ENCODE measurements around the gene RCAN3. TPM values are rescaled to one million over a fixed set of nuclear protein-coding genes. Genes with fewer than 3 reads are reported as not detected.

RCAN3 gene
- total and polyA plus RNA-seq, 2 of the 13 experiments (the other 11 are each of a cell fraction or from before 2014, with no cell fraction given): 12.2 to 13.3 TPM

DNA sequence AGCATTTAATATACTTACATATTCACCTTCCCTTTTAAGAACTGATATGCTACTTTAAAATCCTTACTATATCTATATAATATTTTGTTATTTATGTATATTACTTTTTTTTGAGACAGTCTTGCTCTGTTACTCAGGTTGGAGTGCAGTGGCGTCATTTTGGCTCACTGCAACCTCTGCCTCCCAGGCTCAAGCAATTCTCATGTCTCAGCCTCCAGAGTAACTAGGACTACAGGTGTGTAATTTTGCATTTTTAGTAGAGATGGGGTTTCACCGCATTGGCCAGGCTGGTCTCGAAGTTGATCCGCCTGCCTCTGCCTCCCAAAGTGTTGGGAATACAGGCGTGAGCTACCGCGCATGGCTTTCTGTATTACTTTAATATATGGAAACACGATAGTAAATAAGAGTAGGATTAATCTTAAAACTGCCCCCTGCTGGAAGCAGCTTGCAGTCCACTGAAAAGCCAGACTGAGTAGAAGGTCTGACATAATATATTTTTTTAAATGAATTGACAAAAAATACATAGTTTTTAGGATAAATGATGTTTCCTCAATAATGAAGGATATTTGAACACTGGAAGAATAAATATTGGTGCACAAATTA, 24.4 kb downstream of the RCAN3 start:
- H3K9me3 ChIP-seq (ENCODE audit: low read length): no peaks in the 10 kb centered on the region
- ChIA-PET POLR2A (interaction anchor here (0.9 kb wide), 1 partner anchor 8 kb away, joined by 3 read pairs; no protein-coding TSS in a partner anchor), CTCF (ENCODE audit: low intra/inter-chr PET ratio, low total read pairs) (interaction anchor here (1.5 kb wide), 1 partner anchor 108 kb away, joined by 4 read pairs; no protein-coding TSS in a partner anchor)
- H2AFZ ChIP-seq (ENCODE audit: low read length): no peak overlapping the region
- no peak for FAIRE-seq
- no peak overlapping the region for H3K27ac ChIP-seq (ENCODE audit: extremely low read length, insufficient read depth, low read length)
- H3K36me3 ChIP-seq (replicated peaks in 1 of 2; ENCODE audit: control insufficient read depth in 1 of 2, insufficient read depth in 2 of 2, low read length in 2 of 2): peaks cover 1 to 8% of the 10 kb centered on the region in 2 experiments; a peak in 1 of 5 replicates
- in situ Hi-C loops (cut with HindIII; ENCODE audit: extremely low pct_ligation_motif_present, low pct_unique_long_range_greater_than_20kb): no loop called here
- no peak overlapping the region for H3K9ac ChIP-seq (ENCODE audit: insufficient read depth, low read depth, low read length)
- H3K79me2 ChIP-seq (ENCODE audit: insufficient read depth, low read length): no peaks in the 10 kb centered on the region
- intact Hi-C loops (cut with micrococcal nuclease; ENCODE audit: unreplicated experiment): loop anchor here (2.0 kb wide), 1 partner anchor 112 kb away; the partner anchor contains the start of gene NIPAL3
- peaks cover 38% of the 10 kb centered on the region for H3K4me1 ChIP-seq (ENCODE audit: insufficient read depth, low read length)
- H4K20me1 ChIP-seq (ENCODE audit: insufficient read depth, low read length): no peaks in the 10 kb centered on the region
- H3K4me2 ChIP-seq (ENCODE audit: low read depth, low read length): no peak overlapping the region
- no TSS peak for BruUV-seq (replicated peaks)
- H3K4me3 ChIP-seq (replicated peaks in 1 of 3; ENCODE audit: insufficient read depth in 1 of 3, low read depth in 2 of 3, low read length in 3 of 3): no peak overlapping the region
- 90% methylated on average over 8 of the region's 8 CpGs for WGBS (ENCODE audit: low lambda C conversion rate)
- TF ChIP-seq CBX1 (IDR thresholded peaks at IDR 0.05; ENCODE audit: low read depth): no peak
- TF ChIP-seq SMC3 (IDR thresholded peaks at IDR 0.05; ENCODE audit: low read length): peak; percentile 44; the same call in 1 of the 2 replicates
- TF ChIP-seq ARID3A (IDR thresholded peaks at IDR 0.05; ENCODE audit: low read depth, low read length): peak; percentile 45; the same call in 1 of the 2 replicates
- peak; percentile 32 for TF ChIP-seq CTCF (CRISPR knock-in tag; IDR thresholded peaks at IDR 0.05)
- no peak for DNase-seq (ENCODE audit: low spot score)
- no peaks in the 10 kb centered on the region for H3K27me3 ChIP-seq (ENCODE audit: control insufficient read depth in 1 of 2, insufficient read depth in 2 of 2, low read length in 2 of 2)
- no peak for ATAC-seq

All from HepG2 (cell line).